Measurements from ENCODE around the gene EHD3. TPM values are rescaled to one million over a fixed set of nuclear protein-coding genes. Genes with fewer than 3 reads are reported as not detected.

EHD3 gene
- total RNA-seq, 2 experiments from 2014 or later = 0.67 to 0.74 TPM

- intact Hi-C loops (cut with micrococcal nuclease) = no loop called here
- CTCF ChIA-PET = interaction anchor here (0.8 kb wide), 1 partner anchor 31 kb away, joined by 4 read pairs; no protein-coding TSS in a partner anchor
- Mint-ChIP-seq H3K36me3 (ENCODE audit: low read depth) (no peaks in the 10 kb centered on the region), H3K9me3 (no peaks in the 10 kb centered on the region), H3K27ac (no peak overlapping the region), H3K4me3 (no peak overlapping the region), H3K27me3 (ENCODE audit: low read depth) (no peaks in the 10 kb centered on the region), H3K4me1 (ENCODE audit: low read depth) (no peaks in the 10 kb centered on the region)
- DNase-seq = no peak
These were observed 33.0 kb upstream of the EHD3 start for GRCh38 chr2:31200972-31201371.

GRCh38 chr2:31202041-31202440 is 31.9 kb upstream of the EHD3 start:
- Mint-ChIP-seq H3K4me1 (ENCODE audit: low read depth) (no peaks in the 10 kb centered on the region), H3K4me3 (no peak overlapping the region), H3K27ac (no peak overlapping the region), H3K36me3 (ENCODE audit: low read depth) (no peaks in the 10 kb centered on the region), H3K9me3 (no peaks in the 10 kb centered on the region), H3K27me3 (ENCODE audit: low read depth) (no peaks in the 10 kb centered on the region)
- intact Hi-C loops (cut with micrococcal nuclease) = no loop called here
- CTCF ChIA-PET = no interaction called here
- DNase-seq = no peak

- DNase-seq = no peak
- H3K27ac Mint-ChIP-seq = no peak overlapping the region
- intact Hi-C loops (cut with micrococcal nuclease) = no loop called here
- CTCF ChIA-PET = no interaction called here
- H3K36me3 Mint-ChIP-seq (ENCODE audit: low read depth) = no peaks in the 10 kb centered on the region
- no peaks in the 10 kb centered on the region for H3K27me3 Mint-ChIP-seq (ENCODE audit: low read depth)
- no peaks in the 10 kb centered on the region for H3K4me1 Mint-ChIP-seq (ENCODE audit: low read depth)
- H3K9me3 Mint-ChIP-seq = no peaks in the 10 kb centered on the region
- no peak overlapping the region for H3K4me3 Mint-ChIP-seq
These were observed 31.1 kb upstream of the EHD3 start for GRCh38 chr2:31202833-31203232.

- Mint-ChIP-seq H3K4me3 (no peak overlapping the region), H3K27me3 (ENCODE audit: low read depth) (no peaks in the 10 kb centered on the region), H3K9me3 (no peaks in the 10 kb centered on the region), H3K36me3 (ENCODE audit: low read depth) (no peaks in the 10 kb centered on the region), H3K27ac (no peak overlapping the region), H3K4me1 (ENCODE audit: low read depth) (no peaks in the 10 kb centered on the region)
- intact Hi-C loops (cut with micrococcal nuclease) = no loop called here
- CTCF ChIA-PET = no interaction called here
- DNase-seq = no peak
These were observed 30.0 kb upstream of the EHD3 start for GRCh38 chr2:31203916-31204315.

- Mint-ChIP-seq H3K27ac (no peak overlapping the region), H3K4me3 (no peak overlapping the region), H3K27me3 (ENCODE audit: low read depth) (no peaks in the 10 kb centered on the region), H3K36me3 (ENCODE audit: low read depth) (no peaks in the 10 kb centered on the region), H3K9me3 (no peaks in the 10 kb centered on the region), H3K4me1 (ENCODE audit: low read depth) (no peaks in the 10 kb centered on the region)
- no peak for DNase-seq
- intact Hi-C loops (cut with micrococcal nuclease) = no loop called here
- CTCF ChIA-PET = no interaction called here
These were observed 29.2 kb upstream of the EHD3 start for GRCh38 chr2:31204783-31205182.

GRCh38 chr2:31205186-31205585 is 28.8 kb upstream of the EHD3 start:
- H3K4me1 Mint-ChIP-seq (ENCODE audit: low read depth) = no peaks in the 10 kb centered on the region
- no peaks in the 10 kb centered on the region for H3K9me3 Mint-ChIP-seq
- no peak overlapping the region for H3K4me3 Mint-ChIP-seq
- no peaks in the 10 kb centered on the region for H3K27me3 Mint-ChIP-seq (ENCODE audit: low read depth)
- intact Hi-C loops (cut with micrococcal nuclease) = no loop called here
- CTCF ChIA-PET = no interaction called here
- no peak for DNase-seq
- no peak overlapping the region for H3K27ac Mint-ChIP-seq
- no peaks in the 10 kb centered on the region for H3K36me3 Mint-ChIP-seq (ENCODE audit: low read depth)

- H3K4me1 Mint-ChIP-seq (ENCODE audit: low read depth) = no peaks in the 10 kb centered on the region
- no peaks in the 10 kb centered on the region for H3K9me3 Mint-ChIP-seq
- H3K4me3 Mint-ChIP-seq = no peak overlapping the region
- intact Hi-C loops (cut with micrococcal nuclease) = no loop called here
- no peaks in the 10 kb centered on the region for H3K27me3 Mint-ChIP-seq (ENCODE audit: low read depth)
- H3K36me3 Mint-ChIP-seq (ENCODE audit: low read depth) = no peaks in the 10 kb centered on the region
- DNase-seq = no peak
- H3K27ac Mint-ChIP-seq = no peak overlapping the region
- CTCF ChIA-PET = no interaction called here
These were observed 28.3 kb upstream of the EHD3 start for GRCh38 chr2:31205613-31206012.

GRCh38 chr2:31207790-31208189 is 26.2 kb upstream of the EHD3 start:
- Mint-ChIP-seq H3K4me1 (ENCODE audit: low read depth) (no peaks in the 10 kb centered on the region), H3K4me3 (no peak overlapping the region), H3K36me3 (ENCODE audit: low read depth) (no peaks in the 10 kb centered on the region), H3K27me3 (ENCODE audit: low read depth) (no peaks in the 10 kb centered on the region), H3K9me3 (no peaks in the 10 kb centered on the region), H3K27ac (no peak overlapping the region)
- no peak for DNase-seq
- intact Hi-C loops (cut with micrococcal nuclease) = no loop called here
- CTCF ChIA-PET = no interaction called here

- Mint-ChIP-seq H3K36me3 (ENCODE audit: low read depth) (no peaks in the 10 kb centered on the region), H3K4me3 (no peak overlapping the region), H3K4me1 (ENCODE audit: low read depth) (no peaks in the 10 kb centered on the region), H3K27me3 (ENCODE audit: low read depth) (no peaks in the 10 kb centered on the region), H3K9me3 (no peaks in the 10 kb centered on the region), H3K27ac (no peak overlapping the region)
- CTCF ChIA-PET = no interaction called here
- intact Hi-C loops (cut with micrococcal nuclease) = no loop called here
- DNase-seq = no peak
These were observed 25.7 kb upstream of the EHD3 start for GRCh38 chr2:31208240-31208639.

- no peaks in the 10 kb centered on the region for H3K36me3 Mint-ChIP-seq (ENCODE audit: low read depth)
- intact Hi-C loops (cut with micrococcal nuclease) = no loop called here
These were observed 21.0 kb upstream of the EHD3 start for GRCh38 chr2:31212659-31213600.

GRCh38 chr2:31213601-31214443 is 20.1 kb upstream of the EHD3 start:
- intact Hi-C loops (cut with micrococcal nuclease) = no loop called here
- Mint-ChIP-seq H3K27ac (no peak overlapping the region), H3K4me3 (no peak overlapping the region), H3K36me3 (ENCODE audit: low read depth) (no peaks in the 10 kb centered on the region), H3K27me3 (ENCODE audit: low read depth) (no peaks in the 10 kb centered on the region), H3K9me3 (no peaks in the 10 kb centered on the region), H3K4me1 (ENCODE audit: low read depth) (peaks cover 15% of the 10 kb centered on the region)
- CTCF ChIA-PET = no interaction called here
- DNase-seq = no peak

More at GRCh38 chr2:31212659-31213600, 21.0 kb upstream of the EHD3 start:
- H3K4me3 Mint-ChIP-seq = no peak overlapping the region
- CTCF ChIA-PET = no interaction called here
- H3K9me3 Mint-ChIP-seq = no peaks in the 10 kb centered on the region
- no peaks in the 10 kb centered on the region for H3K27me3 Mint-ChIP-seq (ENCODE audit: low read depth)
- DNase-seq = no peak
- H3K27ac Mint-ChIP-seq = no peak overlapping the region
- H3K4me1 Mint-ChIP-seq (ENCODE audit: low read depth) = peaks cover 14% of the 10 kb centered on the region

- no peak overlapping the region for H3K4me3 Mint-ChIP-seq
- intact Hi-C loops (cut with micrococcal nuclease) = no loop called here
- CTCF ChIA-PET = no interaction called here
- no peaks in the 10 kb centered on the region for H3K9me3 Mint-ChIP-seq
- peaks cover under 1% of the 10 kb centered on the region for H3K27me3 Mint-ChIP-seq (ENCODE audit: low read depth)
- no peak for DNase-seq
- no peaks in the 10 kb centered on the region for H3K36me3 Mint-ChIP-seq (ENCODE audit: low read depth)
- H3K27ac Mint-ChIP-seq = no peak overlapping the region
- peaks cover 15% of the 10 kb centered on the region for H3K4me1 Mint-ChIP-seq (ENCODE audit: low read depth)
These were observed 19.5 kb upstream of the EHD3 start for GRCh38 chr2:31214444-31214915.

Measured in activated naive CD4-positive, alpha-beta T cell treated with anti-CD3 and anti-CD28 coated beads for 36 hours (primary cell).